ENCODE results near the gene ENPP7. TPM values are rescaled to one million over a fixed set of nuclear protein-coding genes. Genes with fewer than 3 reads are reported as not detected.

ENPP7 gene
- total RNA-seq, 1 experiment from 2014 or later = not detected

- intact Hi-C loops (cut with micrococcal nuclease) = loop anchor here (1.0 to 2.0 kb wide), 3 partner anchors 44 to 200 kb away; no protein-coding TSS in a partner anchor
Measured at GRCh38 chr17:79790805-79791734, 60.3 kb downstream of the ENPP7 start.

More at GRCh38 chr17:79790805-79791734, 60.3 kb downstream of the ENPP7 start:
- CTCF ChIA-PET = interaction anchor here (1.3 to 2.7 kb wide), 2 partner anchors 48 to 49 kb away, joined by 3 to 10 read pairs; partner anchors contain the start of gene CBX4
- Histone ChIP-seq H3K9ac (ENCODE audit: low read length) (no peak overlapping the region), H4K20me1 (ENCODE audit: insufficient read depth) (no peaks in the 10 kb centered on the region), H3K4me2 (ENCODE audit: low read length) (no peak overlapping the region), H3K36me3 (ENCODE audit: control insufficient read depth in 1 of 2, insufficient read depth in 2 of 2, low read length in 2 of 2) (peaks cover 10 to 18% of the 10 kb centered on the region in 2 experiments; a peak in 2 of 4 replicates), H3K4me1 (ENCODE audit: control insufficient read depth in 1 of 2, insufficient read depth in 2 of 2, low read length in 2 of 2) (peaks cover 23 to 37% of the 10 kb centered on the region in 2 experiments), H3K4me3 (replicated peaks in 1 of 2; ENCODE audit: low read depth in 1 of 2, low read length in 2 of 2) (no peak overlapping the region), H3K79me2 (ENCODE audit: insufficient read depth, low read length) (peaks cover 12% of the 10 kb centered on the region; the same call in 1 of the 2 replicates), H3K27ac (ENCODE audit: low read depth, low read length) (no peak overlapping the region; the same call in 1 of the 2 replicates), H2AFZ (ENCODE audit: low read depth, low read length, poor library complexity, severe bottlenecking) (no peak overlapping the region), H3K9me2 (ENCODE audit: insufficient read depth) (no peaks in the 10 kb centered on the region), H3K27me3 (ENCODE audit: insufficient read depth, low read length) (no peaks in the 10 kb centered on the region), H3K9me3 (ENCODE audit: control insufficient read depth in 1 of 2, insufficient read depth in 1 of 2, low read depth in 1 of 2, low read length in 2 of 2) (no peaks in the 10 kb centered on the region)
- no TSS peak for BruUV-seq (replicated peaks)
- TF ChIP-seq RAD21 (IDR thresholded peaks at IDR 0.05; ENCODE audit: low read depth) = no peak
- TF ChIP-seq CTCF (IDR thresholded peaks at IDR 0.05 in 2 of 3, conservative IDR thresholded peaks at IDR 0.05 in 1 of 3; ENCODE audit: borderline replicate concordance in 1 of 3, insufficient read depth in 1 of 3, low read depth in 2 of 3, low read length in 2 of 3) = no peak
- TF ChIP-seq ELF1 (IDR thresholded peaks at IDR 0.05; ENCODE audit: borderline replicate concordance, low read depth) = no peak
- TF ChIP-seq POLR2AphosphoS5 (IDR thresholded peaks at IDR 0.05; ENCODE audit: low read depth, low read length) = no peak
- no peak for TF ChIP-seq CEBPB (IDR thresholded peaks at IDR 0.05; ENCODE audit: low read depth)
- TF ChIP-seq REST (IDR thresholded peaks at IDR 0.05; ENCODE audit: low read depth) = no peak
- no peak for TF ChIP-seq ZFX (IDR thresholded peaks at IDR 0.05)
- TF ChIP-seq ZNF274 (IDR thresholded peaks at IDR 0.05; ENCODE audit: low read depth, low read length) = no peak
- no peak for TF ChIP-seq SRF (IDR thresholded peaks at IDR 0.05; ENCODE audit: low read depth)
- no peak for TF ChIP-seq YY1 (IDR thresholded peaks at IDR 0.05; ENCODE audit: extremely low read depth, insufficient replicate concordance, low read depth, low read length)
- no peak for TF ChIP-seq SP1 (IDR thresholded peaks at IDR 0.05; ENCODE audit: low read depth)
- no peak for TF ChIP-seq MAX (IDR thresholded peaks at IDR 0.05)
- no peak for TF ChIP-seq TCF7L2 (IDR thresholded peaks at IDR 0.05; ENCODE audit: borderline replicate concordance, extremely low read depth, insufficient read depth, insufficient read length)
- TF ChIP-seq FOSL1 (IDR thresholded peaks at IDR 0.05; ENCODE audit: low read depth) = no peak
- TF ChIP-seq ZBTB33 (IDR thresholded peaks at IDR 0.05; ENCODE audit: extremely low read depth, insufficient replicate concordance, low read length) = no peak
- TF ChIP-seq JUND (IDR thresholded peaks at IDR 0.05) = no peak
- TF ChIP-seq EZH2phosphoT487 (IDR thresholded peaks at IDR 0.05; ENCODE audit: borderline replicate concordance) = no peak
- no peak for TF ChIP-seq SIN3A (IDR thresholded peaks at IDR 0.05; ENCODE audit: low read depth)
- ATAC-seq = no peak
- DNase-seq (ENCODE audit: low read depth, low spot score) = no peak
- RAD21 ChIA-PET (ENCODE audit: low non-redundant PET in 1 of 2, low total read pairs in 2 of 2, uncharacterized antibody in 2 of 2, unreplicated experiment in 2 of 2) = interaction anchor here in 1 of 2 experiments (1.6 kb wide), 1 partner anchor 124 kb away, joined by 3 read pairs; no protein-coding TSS in a partner anchor
- POLR2A ChIA-PET = no interaction called here
